Posterior vena cava (tissue), 2 donors: ENCODE results near the gene SGMS1. TPM values are rescaled to one million over a fixed set of nuclear protein-coding genes. Genes with fewer than 3 reads are reported as not detected.

Source experiments
- DNase-seq: peaks from one replicate; pipeline ENCODE4 v3.0.0-alpha.2; 2020; ENCODE audit warnings: low spot score
- intact Hi-C, 2 donors: fragments of 100-400 bp; cut with DNase I; formaldehyde crosslinking; loops; one replicate each; pipeline versions ENCODE4 v1.14.1 to v1.14.2; 2022 to 2023
- total RNA-seq, 2 donors: library from RNA; stranded (reverse); fragmentation: NEBNext Ultra II Directional; extraction: Animal tissue kit (Norgen Biotek cat#: 25700); gene quantifications; one replicate each; pipeline ENCODE4 v1.2.1, GENCODE V29; 2021
- donor health status: DM: yes; HTN: yes; CAD: no.
- donor health status: DM: yes; HTN: yes; CAD: no.

SGMS1 gene
- total RNA-seq, 2 donors from 2014 or later: 33.7 to 37.5 TPM

DNA sequence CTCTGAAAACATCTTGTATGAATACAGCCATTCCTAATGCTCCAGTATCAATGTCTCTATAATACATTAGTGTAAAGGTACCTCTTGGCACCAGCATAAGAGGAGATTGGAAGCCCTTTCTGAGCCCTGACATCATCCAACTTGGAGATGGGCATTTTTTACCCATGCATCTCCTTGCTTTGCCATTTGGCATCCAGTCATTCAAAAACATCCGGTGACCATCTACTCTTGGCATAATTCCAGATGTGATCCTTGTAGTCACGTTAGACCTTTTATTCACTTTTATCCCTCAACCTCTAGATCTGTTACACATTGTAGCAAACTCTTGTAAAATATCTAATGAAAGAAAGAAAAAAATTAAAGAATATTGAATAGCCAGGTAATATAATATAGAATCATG, 17.9 kb upstream of the SGMS1 start:
- DNase-seq: no peak
- intact Hi-C loops: no loop called here

DNA sequence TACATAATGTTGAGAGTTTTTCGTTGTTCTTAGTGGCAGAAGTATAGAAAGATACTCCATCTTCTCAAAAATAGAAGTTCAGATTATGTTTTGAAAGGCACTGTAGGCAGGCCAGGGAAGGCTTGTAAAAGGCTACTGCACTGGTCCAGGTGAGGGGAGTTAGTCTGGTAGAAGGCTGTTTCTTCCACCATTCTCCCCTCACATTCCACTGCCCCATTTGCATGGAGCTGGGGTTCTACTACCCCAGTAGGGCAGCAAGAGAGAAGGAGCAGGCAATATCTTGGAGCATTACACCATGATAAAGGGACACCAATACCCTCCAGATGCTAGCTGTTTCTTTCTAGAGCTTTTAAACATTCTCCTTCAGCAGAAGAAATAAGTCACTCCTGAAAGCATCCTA, 16.5 kb upstream of the SGMS1 start:
- intact Hi-C loops: no loop called here
- no peak for DNase-seq

DNA sequence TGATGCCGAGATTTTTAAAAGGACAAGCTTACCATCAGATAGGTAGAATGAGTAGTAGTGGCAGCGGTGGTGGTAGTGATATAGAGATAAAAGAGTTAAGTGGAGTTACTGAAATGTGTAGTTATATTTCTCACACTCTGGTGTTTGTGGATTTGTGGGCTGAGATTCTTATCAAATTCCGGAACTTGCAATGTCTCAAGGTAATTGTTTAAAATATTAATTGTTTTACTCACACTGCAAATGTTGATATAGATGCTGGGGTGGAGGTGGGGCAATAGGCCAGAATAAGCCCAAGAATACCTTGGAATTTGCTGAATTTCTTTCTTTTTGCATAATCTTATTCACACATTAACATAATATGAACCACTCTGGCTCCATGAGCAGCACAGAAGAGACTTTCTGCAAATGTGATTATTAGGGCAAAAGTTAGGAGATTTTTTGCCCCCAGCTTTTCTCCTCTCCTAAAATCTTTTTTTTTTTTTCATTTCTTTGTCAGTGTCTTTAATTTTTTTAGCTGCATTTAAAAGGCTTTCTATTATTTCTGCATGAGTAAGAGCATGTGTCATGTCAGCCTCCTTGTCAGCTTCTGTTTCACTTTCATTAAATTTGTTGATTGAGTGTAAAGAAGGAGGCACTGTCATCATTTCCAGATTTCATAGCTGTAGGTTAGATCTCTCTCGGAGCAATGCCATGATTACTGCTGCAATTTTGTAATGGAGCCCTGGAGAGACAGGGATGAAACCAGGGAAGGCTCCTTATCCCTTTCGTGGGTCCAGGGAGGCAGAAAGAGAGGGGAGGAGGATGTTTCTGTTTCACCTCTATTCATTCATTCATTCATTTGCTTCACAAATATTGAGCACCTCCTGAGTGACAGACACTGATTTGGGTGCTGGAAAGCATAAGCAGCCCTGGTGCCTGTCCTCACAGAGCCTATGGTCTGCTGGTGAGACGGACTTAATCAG, 13.1 kb upstream of the SGMS1 start:
- intact Hi-C loops: no loop called here
- no peak for DNase-seq

DNA sequence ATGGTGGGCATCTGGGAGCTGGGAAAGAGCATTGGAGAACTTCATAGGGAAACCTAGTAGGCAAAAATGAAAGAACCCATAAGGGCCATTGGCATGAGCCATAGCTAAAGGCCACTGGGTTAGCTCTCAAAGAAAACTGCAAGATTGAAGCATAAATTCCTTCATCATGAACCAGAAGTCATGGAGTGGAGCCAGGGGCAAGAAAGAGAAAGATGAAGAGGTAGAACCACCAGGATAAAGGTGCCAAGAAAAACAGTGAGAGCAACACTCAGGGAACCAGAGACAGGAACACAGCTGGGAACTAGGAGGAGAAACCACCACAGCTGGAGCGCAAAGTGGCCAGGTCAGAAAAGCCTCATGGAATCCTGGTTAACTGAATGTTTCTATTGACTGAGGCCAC, 11.5 kb upstream of the SGMS1 start:
- intact Hi-C loops: no loop called here
- no peak for DNase-seq

DNA sequence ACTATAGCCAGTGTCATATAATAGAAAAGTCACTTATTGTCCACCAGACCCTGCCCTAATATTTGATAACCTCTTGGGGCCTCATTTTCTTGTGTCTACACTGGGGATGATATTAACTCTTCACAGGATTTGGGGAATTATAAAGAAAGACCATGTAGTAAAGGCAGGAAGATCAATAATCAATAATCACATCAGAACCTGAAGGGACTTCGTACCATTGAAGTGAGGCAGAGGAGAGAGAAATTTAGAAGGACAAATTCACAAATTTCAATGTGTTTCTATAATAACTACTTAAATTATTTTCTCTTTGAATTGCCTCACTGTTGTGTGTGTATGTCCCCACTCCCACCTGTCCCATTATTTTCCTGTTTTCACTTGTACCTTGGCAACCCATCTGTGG, 10.7 kb upstream of the SGMS1 start:
- intact Hi-C loops: no loop called here
- no peak for DNase-seq

DNA sequence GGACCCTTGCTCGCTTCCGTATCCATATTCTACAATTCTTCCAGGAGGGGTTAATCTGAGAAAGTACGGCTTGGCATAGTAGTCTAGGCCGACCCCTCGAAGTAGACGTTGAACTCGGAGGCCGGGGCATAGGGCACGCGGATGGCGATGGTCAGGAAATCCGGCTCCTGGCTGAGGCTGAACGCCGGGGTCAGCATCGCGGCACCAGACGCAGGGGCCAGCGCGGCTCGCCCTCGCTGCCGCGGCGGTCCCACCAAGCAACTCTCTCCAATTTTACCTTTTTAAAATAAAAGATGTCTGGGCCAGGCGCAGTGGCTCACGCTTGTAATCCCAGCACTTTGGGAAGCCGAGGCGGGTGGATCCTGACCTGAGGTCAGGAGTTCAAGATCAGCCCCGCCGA, 7.3 kb upstream of the SGMS1 start:
- intact Hi-C loops: no loop called here
- DNase-seq: no peak

DNA sequence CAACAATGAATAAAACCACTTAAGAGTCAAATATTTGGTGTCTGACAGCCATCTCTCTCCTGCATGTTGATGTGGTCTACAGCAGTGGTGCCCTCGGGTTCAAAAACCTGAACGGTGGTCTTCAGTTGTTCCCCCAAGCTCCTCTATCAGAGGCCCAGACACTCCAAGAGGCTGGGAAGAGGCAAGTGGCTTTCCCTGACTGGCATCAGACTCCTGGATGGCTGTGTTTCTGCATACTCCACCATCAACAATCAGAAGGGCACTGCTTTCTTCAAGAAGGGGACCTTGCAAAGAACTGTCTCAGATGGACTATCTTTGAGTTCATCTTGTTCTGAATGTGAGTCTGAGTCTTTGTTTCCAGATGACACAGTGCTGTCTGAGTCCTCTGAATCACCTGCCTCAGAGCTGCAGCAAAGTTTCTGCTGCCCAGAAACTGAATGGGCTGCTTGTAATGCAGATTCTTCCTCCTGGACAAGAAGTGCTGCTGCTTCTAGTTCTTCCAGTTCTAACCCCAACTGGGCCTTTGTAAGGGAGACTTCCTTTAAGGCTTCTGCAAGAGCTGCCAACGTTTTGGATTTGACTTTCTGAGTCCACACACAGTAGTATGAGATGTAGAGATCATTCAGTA, 5.9 kb upstream of the SGMS1 start:
- intact Hi-C loops: no loop called here

DNA sequence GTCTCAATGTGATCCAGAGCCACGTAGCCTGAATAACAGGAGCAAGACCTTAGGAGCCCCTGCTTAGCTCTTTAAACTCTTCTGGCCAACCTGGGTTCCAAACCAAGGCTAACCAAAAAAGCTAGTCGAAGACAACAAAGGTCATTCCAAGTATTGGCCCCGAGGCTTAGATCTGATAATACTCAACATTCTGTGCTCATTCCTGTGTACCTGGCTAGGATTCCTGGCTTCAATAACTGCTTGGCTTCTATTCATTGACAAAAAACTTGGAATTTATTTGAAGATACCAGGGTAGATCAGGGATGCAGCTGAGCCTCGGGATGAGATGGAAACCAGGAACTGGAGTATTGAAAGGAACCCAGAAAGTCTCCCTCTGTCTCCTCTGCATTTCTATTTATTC, 4.1 kb upstream of the SGMS1 start:
- intact Hi-C loops: no loop called here
- no peak for DNase-seq

More for the DNA sequence above, 5.9 kb upstream of the SGMS1 start:
- DNase-seq: no peak

DNA sequence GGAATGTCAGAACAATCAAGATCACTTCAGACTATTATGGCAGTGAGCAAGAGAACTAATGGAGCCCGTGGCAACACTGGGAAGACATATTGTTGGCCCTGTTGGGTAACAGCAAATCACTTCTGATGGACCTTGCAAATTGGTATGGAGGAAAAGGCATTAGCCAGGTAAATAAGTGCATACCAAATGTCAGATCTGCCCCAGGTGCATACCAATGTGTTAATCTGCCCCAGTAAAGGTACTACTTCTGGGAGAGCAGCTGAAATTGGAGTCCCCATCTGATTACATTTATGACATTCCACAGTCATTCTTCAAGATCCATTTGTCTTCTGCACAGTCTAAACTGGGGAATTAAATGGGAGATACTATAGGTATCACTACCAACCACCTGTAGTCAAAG, 3.7 kb upstream of the SGMS1 start:
- intact Hi-C loops: no loop called here

DNA sequence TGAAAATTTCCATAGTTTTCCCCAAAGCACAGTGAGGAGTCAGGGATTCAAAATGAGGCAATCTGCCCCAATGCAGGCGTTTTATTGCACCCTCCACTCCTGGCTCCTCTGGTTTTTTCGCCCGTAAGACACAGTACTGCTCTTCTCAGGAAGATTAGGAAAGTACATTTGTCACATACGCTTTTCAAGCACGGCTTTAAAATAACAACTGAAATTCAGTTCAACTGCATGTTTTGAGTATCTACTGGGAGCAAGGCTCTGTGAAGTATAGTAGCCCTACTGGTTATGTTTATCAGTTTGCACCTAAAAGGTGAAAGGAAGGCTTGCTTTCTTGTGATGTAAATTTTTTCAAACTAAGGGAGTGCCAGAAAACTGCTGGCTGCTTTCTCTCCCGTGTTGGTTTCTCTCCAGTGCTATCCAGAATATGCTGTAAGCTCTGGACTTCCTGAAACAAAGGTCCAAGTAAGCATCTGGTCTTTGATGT, 1.9 kb upstream of the SGMS1 start:
- intact Hi-C loops: no loop called here
- no peak for DNase-seq

More for the DNA sequence above, 3.7 kb upstream of the SGMS1 start:
- no peak for DNase-seq

DNA sequence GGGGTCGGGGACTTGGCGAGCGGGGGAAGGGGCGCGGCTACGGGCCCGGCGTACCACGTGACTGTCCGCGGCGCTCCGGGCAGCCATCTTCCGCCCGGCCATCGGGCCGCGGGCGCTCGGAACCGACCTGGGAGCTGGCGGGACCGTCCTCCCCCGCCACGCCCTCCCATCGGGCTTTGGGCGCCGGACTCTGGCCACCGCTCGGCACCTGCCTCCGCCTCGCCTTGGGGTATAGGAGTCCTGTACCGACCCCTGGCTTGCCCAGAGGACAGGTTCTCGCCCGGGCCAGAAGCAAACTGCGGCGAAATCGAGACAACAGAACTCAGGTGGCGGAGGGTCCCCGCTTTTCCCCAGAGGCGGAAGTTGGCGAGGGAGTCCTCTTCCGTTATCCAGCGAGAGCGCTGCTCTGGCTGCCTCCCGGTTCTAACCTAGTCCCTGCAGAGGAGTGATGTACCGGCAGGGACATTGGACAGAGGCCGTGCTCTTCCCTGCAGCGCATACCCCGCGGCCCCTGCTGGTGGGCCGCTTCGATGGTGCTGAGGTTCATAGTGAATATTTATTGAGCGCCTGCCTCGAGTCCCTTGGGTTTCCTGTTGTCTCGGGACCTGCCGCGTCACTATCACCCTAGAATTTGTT, 1.2 kb upstream of the SGMS1 start:
- DNase-seq: peak; percentile 95
- intact Hi-C loops: loop anchor here in 1 of 2 donors (5.0 kb wide), 1 partner anchor 208 kb away; no protein-coding TSS in a partner anchor

DNA sequence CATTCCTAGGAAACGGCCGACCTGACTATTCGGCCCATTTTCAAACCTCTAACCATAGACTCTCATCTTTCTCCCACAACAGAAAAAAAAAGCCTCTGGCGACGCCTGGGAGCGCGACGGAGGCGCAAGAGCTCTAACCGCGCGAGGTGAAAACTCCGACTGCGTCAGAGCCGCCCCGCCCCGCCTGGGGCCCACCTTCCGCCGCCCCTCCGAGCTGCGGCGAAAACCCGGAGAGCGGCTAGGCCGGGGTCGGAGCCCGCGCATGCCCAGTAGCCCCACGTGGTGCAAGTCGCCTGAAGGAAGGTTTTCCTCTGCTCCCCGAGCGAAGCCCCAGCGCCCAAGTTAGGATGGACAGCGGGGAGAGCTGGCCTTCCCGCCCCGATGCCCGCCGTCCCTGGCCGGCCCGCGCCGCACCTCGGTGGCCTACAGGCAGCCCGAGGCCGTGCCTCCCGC, 683 bp upstream of the SGMS1 start:
- peak; percentile 99 for DNase-seq
- intact Hi-C loops: loop anchor here in 1 of 2 donors (5.0 kb wide), 1 partner anchor 207 kb away; no protein-coding TSS in a partner anchor

DNA sequence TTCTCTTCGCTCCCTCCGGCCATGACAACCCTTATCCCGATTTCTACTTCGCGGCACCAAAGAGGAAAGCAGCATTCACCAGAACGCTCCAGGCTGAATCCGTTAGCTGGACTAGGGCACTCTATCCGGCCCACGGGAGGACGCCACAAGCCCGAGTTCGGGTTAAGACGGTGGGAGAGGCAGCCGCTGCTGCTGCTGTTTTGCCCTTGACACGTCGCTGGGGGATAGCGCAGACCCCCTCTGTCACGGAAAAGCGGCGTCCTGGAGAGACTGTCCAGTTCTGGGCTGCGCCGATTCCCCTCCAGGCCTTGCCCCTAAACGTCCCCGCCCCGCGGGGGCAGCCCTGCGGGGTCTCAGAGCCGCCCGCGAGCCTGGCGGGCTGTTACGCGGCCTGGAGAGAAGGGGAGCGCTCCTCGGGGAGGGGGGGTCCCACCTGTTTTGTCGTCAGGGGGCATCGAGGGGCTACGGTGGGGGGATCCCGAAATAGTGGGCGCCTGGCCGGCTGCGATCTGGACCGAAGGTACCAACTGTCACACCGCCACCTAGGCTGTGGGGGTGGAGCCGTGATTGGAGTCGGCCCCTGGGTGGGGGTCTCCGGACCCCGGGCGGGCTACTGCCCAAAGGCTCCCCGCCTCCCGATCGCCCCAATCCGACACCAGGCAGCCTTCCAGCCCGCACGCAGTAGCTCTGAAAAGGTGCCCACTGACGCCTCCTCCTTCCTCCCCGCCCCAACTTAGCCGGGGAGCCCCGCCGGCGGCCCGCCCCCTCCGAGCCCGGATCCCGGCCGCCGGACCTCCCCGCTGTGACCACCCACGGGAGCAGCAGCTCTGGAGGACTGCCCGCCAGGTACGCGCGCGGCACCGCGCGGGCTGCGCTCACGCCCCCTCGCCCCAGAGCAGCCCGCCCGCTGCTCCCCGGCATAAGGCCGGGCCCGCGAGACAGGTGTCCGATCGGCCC, 772 bp downstream of the SGMS1 start:
- intact Hi-C loops: loop anchor here in 1 of 2 donors (5.0 kb wide), 1 partner anchor 206 kb away; no protein-coding TSS in a partner anchor
- peak; percentile 85 for DNase-seq

DNA sequence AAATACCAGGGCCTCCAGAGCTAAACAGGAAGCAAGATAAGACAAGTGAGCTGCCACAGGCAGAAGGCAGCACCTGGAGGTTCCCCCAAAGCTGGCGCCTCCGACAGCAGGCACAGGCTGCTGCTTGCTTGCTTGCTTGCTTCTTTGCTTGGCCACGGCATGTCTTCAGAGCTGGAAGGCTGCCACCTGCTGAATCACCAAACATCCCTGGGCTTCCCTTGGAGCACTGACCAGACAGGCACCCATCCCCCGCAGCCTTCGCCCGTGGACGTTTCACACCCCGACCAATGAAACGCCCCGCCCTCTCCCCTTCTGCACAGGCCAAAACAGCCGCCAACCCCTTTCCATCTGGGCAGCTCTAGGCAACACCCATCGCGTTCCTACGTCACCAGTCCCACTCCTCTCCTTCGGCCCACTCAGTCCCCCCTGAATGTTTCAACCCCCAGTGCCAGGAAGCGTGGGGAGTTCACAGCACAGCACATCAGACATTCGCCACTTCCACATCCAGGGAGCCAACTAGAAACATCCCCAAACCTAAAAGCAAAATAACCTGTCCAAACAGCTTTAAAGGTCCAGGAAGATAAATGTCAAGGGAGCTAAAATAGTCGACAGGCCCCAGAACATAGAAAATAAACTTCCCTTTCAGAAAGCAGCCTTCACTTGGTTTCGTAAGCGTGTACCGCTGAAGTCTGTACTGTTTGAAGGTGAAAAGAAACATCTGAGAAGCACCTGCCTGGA, 1.6 kb downstream of the SGMS1 start:
- intact Hi-C loops: loop anchor here in 1 of 2 donors (5.0 kb wide), 1 partner anchor 205 kb away; no protein-coding TSS in a partner anchor
- peak; percentile 99 for DNase-seq

DNA sequence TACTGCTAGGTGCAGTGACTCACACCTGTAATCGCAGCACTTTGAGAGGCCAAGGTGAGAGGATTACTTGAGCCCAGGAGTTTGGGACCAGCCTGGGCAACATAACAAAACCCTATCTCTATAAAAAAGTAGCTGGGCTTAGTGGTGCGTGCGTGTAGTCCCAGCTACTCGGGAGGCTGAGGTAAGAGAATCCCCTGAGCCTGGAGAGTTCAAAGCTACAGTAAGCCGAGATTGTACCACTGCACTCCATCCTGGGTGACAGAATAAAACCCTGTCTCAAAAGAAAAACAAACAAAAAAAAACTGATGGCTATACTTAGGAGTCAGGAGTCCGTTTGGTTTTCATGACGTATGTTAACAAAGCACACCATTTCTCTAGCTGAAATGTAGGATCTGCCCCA, 2.9 kb downstream of the SGMS1 start:
- no peak for DNase-seq
- intact Hi-C loops: loop anchor here in 1 of 2 donors (5.0 kb wide), 1 partner anchor 204 kb away; no protein-coding TSS in a partner anchor

DNA sequence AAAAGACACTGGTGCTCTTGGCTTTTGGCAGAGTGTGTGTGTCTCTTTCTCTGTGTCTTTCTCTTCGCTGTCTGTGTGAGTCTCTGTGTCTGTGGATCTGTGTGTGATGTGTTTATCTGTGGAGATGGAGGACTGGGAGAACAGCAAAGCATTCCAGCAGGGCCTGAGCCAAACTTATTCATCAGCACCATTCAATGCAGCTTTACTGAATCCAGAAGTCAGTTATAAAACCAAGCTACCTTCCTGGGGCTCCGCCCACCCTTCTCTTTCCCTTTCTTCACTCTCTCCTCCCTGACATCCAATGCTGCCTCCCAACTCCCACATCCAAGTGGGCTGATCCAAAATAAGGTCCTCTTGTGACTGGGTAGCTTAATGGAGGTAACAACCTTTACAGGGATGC, 3.9 kb downstream of the SGMS1 start:
- no peak for DNase-seq
- intact Hi-C loops: loop anchor here in 1 of 2 donors (5.0 kb wide), 1 partner anchor 203 kb away; no protein-coding TSS in a partner anchor

DNA sequence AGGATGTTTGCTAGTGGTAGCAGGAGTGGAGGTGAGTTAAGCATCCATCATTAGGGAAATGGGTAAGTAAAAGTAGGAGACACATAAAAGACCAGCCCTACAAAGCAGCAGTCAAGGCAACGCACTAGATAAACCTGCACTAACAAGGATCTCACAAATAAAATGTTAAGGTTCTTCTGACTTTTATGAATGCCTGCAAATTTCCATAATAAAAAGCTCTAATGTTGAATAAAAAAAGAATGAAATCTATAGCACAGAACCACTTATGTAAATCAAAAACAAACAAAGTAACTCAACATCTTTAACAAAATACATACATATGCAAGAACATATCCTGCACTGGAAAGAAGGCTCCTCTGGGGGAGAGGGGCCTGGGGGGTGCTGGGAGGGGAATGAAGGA, 4.6 kb downstream of the SGMS1 start:
- intact Hi-C loops: no loop called here
- DNase-seq: no peak

DNA sequence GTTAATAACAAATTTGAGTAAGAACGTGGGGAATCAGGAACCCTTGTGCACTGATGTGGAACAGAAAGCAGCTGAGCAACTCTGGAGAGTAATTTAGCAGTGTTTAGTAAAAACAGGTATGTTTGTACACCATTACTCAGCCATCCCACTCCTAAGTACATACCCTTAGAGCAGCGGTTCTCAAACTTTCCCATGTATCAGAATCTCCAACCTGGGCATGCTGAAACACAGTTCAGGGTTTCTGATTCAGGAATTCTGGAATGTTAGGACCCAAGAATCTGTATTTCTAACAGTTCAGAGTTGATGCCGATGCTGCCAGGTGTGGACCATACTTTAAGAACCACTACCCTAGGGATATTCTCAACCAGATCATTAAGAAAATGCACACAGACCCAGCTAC, 5.1 kb downstream of the SGMS1 start:
- no peak for DNase-seq
- intact Hi-C loops: no loop called here
